Measurements from ENCODE around the gene ARHGEF17.

ARHGEF17 gene

GRCh38 chr11:73414977-73415651, 107.0 kb downstream of the ARHGEF17 start:
- no peak for DNase-seq

- DNase-seq = no peak
Measured at GRCh38 chr11:73415854-73416615, 108.0 kb downstream of the ARHGEF17 start.

- no peak for DNase-seq
Measured at GRCh38 chr11:73416786-73417185, 108.7 kb downstream of the ARHGEF17 start.

Measured in CD4-positive, alpha-beta T cell treated with Interleukin-17A for 4 hours (primary cell).